WTC11 (cell line): Measurements from ENCODE around the gene ATP2B2.

ENCODE experiments used
- CREM ChIP-seq: sonication (generic); formaldehyde crosslinking; IDR thresholded peaks from 2 replicates; pipeline ENCODE4 v1.8.1; 2022; ENCODE audit warnings: mild to moderate bottlenecking, missing genetic modification reagents, moderate library complexity
- IRF2 ChIP-seq: sonication (generic); formaldehyde crosslinking; IDR thresholded peaks from 2 replicates; pipeline ENCODE4 v1.8.0; 2022; ENCODE audit warnings: low read depth, missing genetic modification reagents, borderline replicate concordance
- PRRX2 ChIP-seq: fragments of 250-450 bp; sonication (Bioruptor Pico); IDR thresholded peaks from 2 replicates; pipeline ENCODE4 v1.8.0; 2021; ENCODE audit warnings: mild to moderate bottlenecking
- TCF7 ChIP-seq: sonication (generic); formaldehyde crosslinking; IDR thresholded peaks from 2 replicates; pipeline ENCODE4 v1.8.0; 2022; ENCODE audit warnings: mild to moderate bottlenecking, low read depth, missing genetic modification reagents, moderate library complexity
- TF ChIP-seq, protein P1 (sequence below): fragments of 200-600 bp; IDR thresholded peaks from 2 replicates; pipeline ENCODE4 v1.8.0; 2022; ENCODE audit warnings: antibody characterized with exemption
- TF ChIP-seq, protein P2 (sequence below): sonication (generic); formaldehyde crosslinking; IDR thresholded peaks from 2 replicates; pipeline ENCODE4 v1.8.0; 2023; ENCODE audit warnings: mild to moderate bottlenecking, missing genetic modification reagents
- TF ChIP-seq, protein P3 (sequence below): sonication (generic); formaldehyde crosslinking; IDR thresholded peaks from 2 replicates; pipeline ENCODE4 v1.8.1; 2023; ENCODE audit warnings: mild to moderate bottlenecking, missing genetic modification reagents, moderate library complexity

DNA sequence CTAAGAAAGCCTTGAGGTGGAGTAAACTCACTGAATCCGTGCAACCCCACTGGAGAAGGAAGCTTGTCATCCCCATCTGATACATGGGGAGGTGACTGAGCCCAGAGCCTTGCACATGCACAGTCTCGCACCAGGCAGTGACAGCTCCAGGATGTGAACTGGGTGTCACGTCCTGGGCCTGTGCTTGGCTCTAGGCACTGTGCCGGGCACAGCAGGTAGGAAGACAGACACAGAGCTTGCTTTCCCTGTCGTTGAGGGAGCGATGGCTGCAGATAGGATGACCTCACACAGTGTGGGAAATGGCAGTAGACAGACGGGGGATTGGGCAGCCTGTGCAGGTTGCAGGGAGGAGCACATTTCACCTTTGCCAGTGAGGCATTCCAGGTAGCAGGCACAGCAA, 12.2 kb upstream of the ATP2B2 start:
- TF ChIP-seq CREM (CRISPR knock-in tag) (no peak), PRRX2 (CRISPR knock-in tag) (no peak), IRF2 (no peak), TCF7 (CRISPR knock-in tag) (no peak)
- TF ChIP-seq, protein P1, sequence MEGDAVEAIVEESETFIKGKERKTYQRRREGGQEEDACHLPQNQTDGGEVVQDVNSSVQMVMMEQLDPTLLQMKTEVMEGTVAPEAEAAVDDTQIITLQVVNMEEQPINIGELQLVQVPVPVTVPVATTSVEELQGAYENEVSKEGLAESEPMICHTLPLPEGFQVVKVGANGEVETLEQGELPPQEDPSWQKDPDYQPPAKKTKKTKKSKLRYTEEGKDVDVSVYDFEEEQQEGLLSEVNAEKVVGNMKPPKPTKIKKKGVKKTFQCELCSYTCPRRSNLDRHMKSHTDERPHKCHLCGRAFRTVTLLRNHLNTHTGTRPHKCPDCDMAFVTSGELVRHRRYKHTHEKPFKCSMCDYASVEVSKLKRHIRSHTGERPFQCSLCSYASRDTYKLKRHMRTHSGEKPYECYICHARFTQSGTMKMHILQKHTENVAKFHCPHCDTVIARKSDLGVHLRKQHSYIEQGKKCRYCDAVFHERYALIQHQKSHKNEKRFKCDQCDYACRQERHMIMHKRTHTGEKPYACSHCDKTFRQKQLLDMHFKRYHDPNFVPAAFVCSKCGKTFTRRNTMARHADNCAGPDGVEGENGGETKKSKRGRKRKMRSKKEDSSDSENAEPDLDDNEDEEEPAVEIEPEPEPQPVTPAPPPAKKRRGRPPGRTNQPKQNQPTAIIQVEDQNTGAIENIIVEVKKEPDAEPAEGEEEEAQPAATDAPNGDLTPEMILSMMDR: no peak
- TF ChIP-seq, protein P2, sequence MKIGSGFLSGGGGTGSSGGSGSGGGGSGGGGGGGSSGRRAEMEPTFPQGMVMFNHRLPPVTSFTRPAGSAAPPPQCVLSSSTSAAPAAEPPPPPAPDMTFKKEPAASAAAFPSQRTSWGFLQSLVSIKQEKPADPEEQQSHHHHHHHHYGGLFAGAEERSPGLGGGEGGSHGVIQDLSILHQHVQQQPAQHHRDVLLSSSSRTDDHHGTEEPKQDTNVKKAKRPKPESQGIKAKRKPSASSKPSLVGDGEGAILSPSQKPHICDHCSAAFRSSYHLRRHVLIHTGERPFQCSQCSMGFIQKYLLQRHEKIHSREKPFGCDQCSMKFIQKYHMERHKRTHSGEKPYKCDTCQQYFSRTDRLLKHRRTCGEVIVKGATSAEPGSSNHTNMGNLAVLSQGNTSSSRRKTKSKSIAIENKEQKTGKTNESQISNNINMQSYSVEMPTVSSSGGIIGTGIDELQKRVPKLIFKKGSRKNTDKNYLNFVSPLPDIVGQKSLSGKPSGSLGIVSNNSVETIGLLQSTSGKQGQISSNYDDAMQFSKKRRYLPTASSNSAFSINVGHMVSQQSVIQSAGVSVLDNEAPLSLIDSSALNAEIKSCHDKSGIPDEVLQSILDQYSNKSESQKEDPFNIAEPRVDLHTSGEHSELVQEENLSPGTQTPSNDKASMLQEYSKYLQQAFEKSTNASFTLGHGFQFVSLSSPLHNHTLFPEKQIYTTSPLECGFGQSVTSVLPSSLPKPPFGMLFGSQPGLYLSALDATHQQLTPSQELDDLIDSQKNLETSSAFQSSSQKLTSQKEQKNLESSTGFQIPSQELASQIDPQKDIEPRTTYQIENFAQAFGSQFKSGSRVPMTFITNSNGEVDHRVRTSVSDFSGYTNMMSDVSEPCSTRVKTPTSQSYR (CRISPR knock-in tag): no peak
- TF ChIP-seq, protein P3, sequence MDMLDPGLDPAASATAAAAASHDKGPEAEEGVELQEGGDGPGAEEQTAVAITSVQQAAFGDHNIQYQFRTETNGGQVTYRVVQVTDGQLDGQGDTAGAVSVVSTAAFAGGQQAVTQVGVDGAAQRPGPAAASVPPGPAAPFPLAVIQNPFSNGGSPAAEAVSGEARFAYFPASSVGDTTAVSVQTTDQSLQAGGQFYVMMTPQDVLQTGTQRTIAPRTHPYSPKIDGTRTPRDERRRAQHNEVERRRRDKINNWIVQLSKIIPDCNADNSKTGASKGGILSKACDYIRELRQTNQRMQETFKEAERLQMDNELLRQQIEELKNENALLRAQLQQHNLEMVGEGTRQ (CRISPR knock-in tag): no peak
